ENCODE measurements around the gene MMP2. TPM values are rescaled to one million over a fixed set of nuclear protein-coding genes. Genes with fewer than 3 reads are reported as not detected.
A peak's percentile ranks its signal among the peaks of the same experiment; 100 is the strongest.

MMP2 gene
- total RNA-seq: 100 to 1,000 TPM in 5 of 9 donors, 10 to 100 TPM in 4; 16.6 to 248 (median 113) TPM
- 10 to 100 TPM; 43.6 to 69.2 (median 53.6) TPM for polyA plus RNA-seq
- long read RNA-seq, donor 1, partial matches to known transcripts: 0 of 1 reads
- long read RNA-seq, donor 1, other reads (novel, unspliced or antisense): 0 of 1 reads
- long read RNA-seq, donor 2, partial matches to known transcripts: 0 of 1 reads
- long read RNA-seq, donor 2, other reads (novel, unspliced or antisense): 0 of 1 reads
- long read RNA-seq, donor 3: 0 reads
- long read RNA-seq, donor 4, partial matches to known transcripts: 2 of 3 reads
- long read RNA-seq, donor 4, other reads (novel, unspliced or antisense): 1 of 3 reads
- long read RNA-seq, donor 5, transcript MMP2-201 (13 exons, 3,741 nt): major isoform, 279 of 294 reads
- long read RNA-seq, donor 5, partial matches to known transcripts: 12 of 294 reads
- long read RNA-seq, donor 5, other reads (novel, unspliced or antisense): 3 of 294 reads
- long read RNA-seq, donor 6, partial matches to known transcripts: 8 of 15 reads
- long read RNA-seq, donor 6, other reads (novel, unspliced or antisense): 3 of 15 reads
- long read RNA-seq, donor 7, transcript MMP2-201 (13 exons, 3,741 nt): major isoform, 5 of 5 reads
- long read RNA-seq, donor 7, partial matches to known transcripts: 0 of 5 reads
- long read RNA-seq, donor 7, other reads (novel, unspliced or antisense): 0 of 5 reads
- long read RNA-seq, donor 8, partial matches to known transcripts: 0 of 4 reads
- long read RNA-seq, donor 8, other reads (novel, unspliced or antisense): 0 of 4 reads
- long read RNA-seq, donor 9, transcript MMP2-201 (13 exons, 3,741 nt): major isoform, 5 of 5 reads
- long read RNA-seq, donor 9, partial matches to known transcripts: 0 of 5 reads
- long read RNA-seq, donor 9, other reads (novel, unspliced or antisense): 0 of 5 reads
- long read RNA-seq, donor 10, transcript MMP2-201 (13 exons, 3,741 nt): major isoform, 6 of 6 reads
- long read RNA-seq, donor 10, partial matches to known transcripts: 0 of 6 reads
- long read RNA-seq, donor 10, other reads (novel, unspliced or antisense): 0 of 6 reads

DNA sequence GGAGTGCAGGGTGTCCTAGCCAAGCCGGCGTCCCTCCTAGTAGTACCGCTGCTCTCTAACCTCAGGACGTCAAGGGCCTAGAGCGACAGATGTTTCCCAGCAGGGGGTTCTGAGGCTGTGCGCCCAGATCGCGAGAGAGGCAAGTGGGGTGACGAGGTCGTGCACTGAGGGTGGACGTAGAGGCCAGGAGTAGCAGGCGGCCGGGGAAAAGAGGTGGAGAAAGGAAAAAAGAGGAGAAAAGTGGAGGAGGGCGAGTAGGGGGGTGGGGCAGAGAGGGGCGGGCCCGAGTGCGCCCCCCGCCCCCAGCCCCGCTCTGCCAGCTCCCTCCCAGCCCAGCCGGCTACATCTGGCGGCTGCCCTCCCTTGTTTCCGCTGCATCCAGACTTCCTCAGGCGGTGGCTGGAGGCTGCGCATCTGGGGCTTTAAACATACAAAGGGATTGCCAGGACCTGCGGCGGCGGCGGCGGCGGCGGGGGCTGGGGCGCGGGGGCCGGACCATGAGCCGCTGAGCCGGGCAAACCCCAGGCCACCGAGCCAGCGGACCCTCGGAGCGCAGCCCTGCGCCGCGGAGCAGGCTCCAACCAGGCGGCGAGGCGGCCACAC lies at the start of gene MMP2:
TSS of gene MMP2 (plus strand) at position 372 of the 603 bp plus-strand sequence. CDS start 282 bp downstream, outside the sequence.
- intact Hi-C loops (cut with DNase I): no loop called here
- peak within 1 kb of the TSS in 3 of 4 donors; percentile 29 to 80 (median 51) for H3K4me3 ChIP-seq
- peaks cover 0 to 8% of the 10 kb centered on the region in 2 donors for H3K36me3 ChIP-seq (replicated peaks in 1 of 2)
- WGBS, 4 donors: 3 to 9% (median 3%) methylated on average over 14 to 46 of the region's 46 CpGs
- H3K27ac ChIP-seq: peak within 1 kb of the TSS in 3 of 5 donors; percentile 69 to 94 (median 75)
- no peaks in the 10 kb centered on the region for H3K9me3 ChIP-seq (replicated peaks in 1 of 3)
- peak; percentile 40 to 82 (median 50) for DNase-seq
- TF ChIP-seq, protein P1, sequence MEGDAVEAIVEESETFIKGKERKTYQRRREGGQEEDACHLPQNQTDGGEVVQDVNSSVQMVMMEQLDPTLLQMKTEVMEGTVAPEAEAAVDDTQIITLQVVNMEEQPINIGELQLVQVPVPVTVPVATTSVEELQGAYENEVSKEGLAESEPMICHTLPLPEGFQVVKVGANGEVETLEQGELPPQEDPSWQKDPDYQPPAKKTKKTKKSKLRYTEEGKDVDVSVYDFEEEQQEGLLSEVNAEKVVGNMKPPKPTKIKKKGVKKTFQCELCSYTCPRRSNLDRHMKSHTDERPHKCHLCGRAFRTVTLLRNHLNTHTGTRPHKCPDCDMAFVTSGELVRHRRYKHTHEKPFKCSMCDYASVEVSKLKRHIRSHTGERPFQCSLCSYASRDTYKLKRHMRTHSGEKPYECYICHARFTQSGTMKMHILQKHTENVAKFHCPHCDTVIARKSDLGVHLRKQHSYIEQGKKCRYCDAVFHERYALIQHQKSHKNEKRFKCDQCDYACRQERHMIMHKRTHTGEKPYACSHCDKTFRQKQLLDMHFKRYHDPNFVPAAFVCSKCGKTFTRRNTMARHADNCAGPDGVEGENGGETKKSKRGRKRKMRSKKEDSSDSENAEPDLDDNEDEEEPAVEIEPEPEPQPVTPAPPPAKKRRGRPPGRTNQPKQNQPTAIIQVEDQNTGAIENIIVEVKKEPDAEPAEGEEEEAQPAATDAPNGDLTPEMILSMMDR (IDR thresholded peaks at IDR 0.05): no peak
- TF ChIP-seq POLR2A (IDR thresholded peaks at IDR 0.05): peak in 1 of 2 donors; percentile 9
- peaks cover 10 to 27% of the 10 kb centered on the region in 2 donors for H3K4me1 ChIP-seq (replicated peaks in 1 of 2)
- H3K27me3 ChIP-seq: no peaks in the 10 kb centered on the region

DNA sequence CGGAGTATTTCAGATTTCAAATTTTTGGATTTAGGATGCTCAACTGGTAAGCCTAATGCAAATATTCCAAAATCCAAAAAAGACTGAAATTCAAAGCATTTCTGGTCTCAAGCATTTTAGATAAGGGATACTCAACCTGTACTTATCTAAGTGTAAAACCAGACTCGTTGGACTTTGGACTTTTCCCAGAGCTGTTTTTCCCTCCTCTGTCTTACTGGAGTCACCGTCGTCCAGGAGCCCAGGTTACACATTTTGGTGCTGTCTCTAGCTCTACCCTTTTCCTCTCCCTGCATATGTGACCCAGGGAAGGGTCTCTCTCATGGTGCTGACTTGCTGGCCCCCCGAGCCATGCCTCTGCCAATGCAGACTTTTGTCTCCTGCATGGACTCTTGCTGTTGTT lies 46.0 kb upstream of the MMP2 start:
- DNase-seq: no peak
- TF ChIP-seq, protein P1 (IDR thresholded peaks at IDR 0.05): no peak
- TF ChIP-seq POLR2A (IDR thresholded peaks at IDR 0.05): no peak
- Histone ChIP-seq H3K4me3 (no peak overlapping the region), H3K27me3 (no peaks in the 10 kb centered on the region), H3K9me3 (replicated peaks in 1 of 3) (no peaks in the 10 kb centered on the region), H3K27ac (no peak overlapping the region), H3K4me1 (replicated peaks in 1 of 2) (peaks cover 0 to 3% of the 10 kb centered on the region in 2 donors), H3K36me3 (replicated peaks in 1 of 2) (no peaks in the 10 kb centered on the region)
- intact Hi-C loops (cut with DNase I): no loop called here
- WGBS, 4 donors: 68 to 76% (median 69%) methylated on average over 5 of the region's 5 CpGs

DNA sequence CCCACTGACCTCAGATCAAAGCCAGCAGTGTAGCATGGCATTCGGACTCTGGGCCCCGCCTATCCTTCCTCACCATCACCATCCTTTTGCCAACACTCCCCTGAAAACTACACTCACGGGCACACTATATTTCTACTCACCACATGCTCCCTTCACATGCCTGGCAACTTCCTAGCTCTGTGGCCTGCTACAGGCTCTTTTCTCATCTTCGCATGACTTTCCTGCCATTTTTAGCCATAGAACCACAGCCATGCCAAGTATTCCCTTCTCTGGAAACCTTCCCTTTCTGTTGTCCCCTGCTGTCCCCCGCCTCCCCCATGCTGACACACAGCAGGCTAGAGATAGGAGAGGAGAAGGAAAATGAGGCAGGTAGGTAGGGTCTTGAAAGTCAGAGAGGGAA lies 45.5 kb upstream of the MMP2 start:
- no peak overlapping the region for H3K4me3 ChIP-seq
- no peak for DNase-seq
- TF ChIP-seq, protein P1 (IDR thresholded peaks at IDR 0.05): no peak
- no peak for TF ChIP-seq POLR2A (IDR thresholded peaks at IDR 0.05)
- intact Hi-C loops (cut with DNase I): no loop called here
- H3K27ac ChIP-seq: no peak overlapping the region
- peaks cover 0 to 3% of the 10 kb centered on the region in 2 donors for H3K4me1 ChIP-seq (replicated peaks in 1 of 2)
- no peaks in the 10 kb centered on the region for H3K36me3 ChIP-seq (replicated peaks in 1 of 2)
- no peaks in the 10 kb centered on the region for H3K9me3 ChIP-seq (replicated peaks in 1 of 3)
- no peaks in the 10 kb centered on the region for H3K27me3 ChIP-seq
- WGBS, 4 donors: 72 to 82% (median 78%) methylated on average over 5 of the region's 5 CpGs
